Stimulated activated naive CD4-positive, alpha-beta T cell (primary cell): Measurements from ENCODE around the gene RSU1.
"Not testable (repeated sequence)": the region's sequence is repeated elsewhere in the genome, so short reads cannot be mapped to it uniquely, and the experiment has no call there.

Experiments used
- DNase-seq, 6 experiments: peaks; one replicate each; lab custom pipeline; 2025; lab: John Stamatoyannopoulos, UW

The RSU1 gene

GRCh38 chr10:16780338-16780880 lies 36.8 kb downstream of the RSU1 start:
- no peak for DNase-seq

DNA sequence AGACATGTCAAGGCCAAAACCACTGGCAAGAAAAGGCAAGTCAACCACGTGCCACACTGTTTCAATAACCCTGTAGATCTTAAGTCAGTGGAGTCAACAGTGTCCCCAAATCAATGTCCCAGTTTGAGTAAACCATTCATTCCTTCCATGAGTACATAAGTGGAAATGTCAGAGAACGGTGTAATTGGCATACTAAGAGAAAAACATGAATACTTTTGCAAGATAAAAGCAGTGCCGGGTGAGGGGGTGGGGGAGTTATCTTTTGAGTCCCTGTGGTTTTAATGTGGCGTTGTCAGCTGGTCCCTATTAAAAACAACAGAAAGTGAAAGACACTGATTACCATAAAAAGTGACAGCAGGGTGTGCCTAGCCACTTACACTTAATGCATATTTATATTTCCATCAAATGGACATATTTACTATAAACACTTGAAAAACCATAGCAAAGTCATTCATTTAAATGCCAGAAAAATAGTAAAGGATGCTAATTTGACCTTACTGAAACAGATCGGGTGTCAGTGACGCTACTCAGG lies 37.8 kb downstream of the RSU1 start:
- DNase-seq: peak in 3 of 6 experiments; percentile 11 to 17 (median 13)

DNA sequence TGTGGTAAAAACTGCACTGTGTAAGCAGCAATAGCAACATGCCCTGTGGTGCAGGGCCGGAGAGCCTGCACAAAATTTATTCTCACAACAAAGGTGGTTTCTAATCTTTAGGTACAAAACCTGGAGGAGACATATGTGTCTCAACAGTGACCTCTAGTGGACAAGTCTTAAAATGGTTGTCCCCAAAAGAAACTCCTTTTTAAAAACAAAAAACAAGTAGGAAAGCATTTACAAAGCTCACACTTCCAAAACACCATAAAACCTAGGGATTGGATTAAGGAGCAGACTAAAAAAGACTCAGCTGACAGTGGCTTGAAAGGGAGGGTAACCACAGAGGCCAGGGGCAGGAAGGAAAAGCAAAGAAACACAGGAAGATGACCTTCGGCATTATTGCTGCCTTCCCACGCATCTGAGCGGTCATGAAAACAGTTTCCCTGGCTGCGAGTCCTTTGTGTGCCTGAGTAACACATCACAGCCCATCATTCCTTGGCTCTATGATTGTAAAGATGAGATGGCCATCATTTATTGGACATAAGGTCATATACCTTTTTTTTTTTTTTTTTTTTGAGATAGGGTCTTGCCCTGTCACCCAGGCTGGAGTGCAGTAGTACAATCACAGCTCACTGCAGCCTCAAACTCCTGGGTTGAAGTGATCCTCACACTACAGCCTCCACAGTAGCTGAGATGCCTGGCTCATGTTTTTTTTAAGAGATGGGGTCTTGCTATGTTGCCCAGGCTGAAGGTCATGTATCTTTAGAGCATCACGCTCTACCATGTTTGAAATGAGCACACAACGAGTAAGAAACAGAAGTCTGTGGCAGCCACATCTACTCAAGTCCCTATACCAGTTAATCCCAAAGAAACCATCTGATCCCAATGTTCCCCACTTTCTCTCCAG lies 39.5 kb downstream of the RSU1 start:
- peak in 3 of 6 experiments; percentile 35 to 59 (median 58) for DNase-seq

GRCh38 chr10:16776896-16777295 lies 40.3 kb downstream of the RSU1 start:
- no peak for DNase-seq

DNA sequence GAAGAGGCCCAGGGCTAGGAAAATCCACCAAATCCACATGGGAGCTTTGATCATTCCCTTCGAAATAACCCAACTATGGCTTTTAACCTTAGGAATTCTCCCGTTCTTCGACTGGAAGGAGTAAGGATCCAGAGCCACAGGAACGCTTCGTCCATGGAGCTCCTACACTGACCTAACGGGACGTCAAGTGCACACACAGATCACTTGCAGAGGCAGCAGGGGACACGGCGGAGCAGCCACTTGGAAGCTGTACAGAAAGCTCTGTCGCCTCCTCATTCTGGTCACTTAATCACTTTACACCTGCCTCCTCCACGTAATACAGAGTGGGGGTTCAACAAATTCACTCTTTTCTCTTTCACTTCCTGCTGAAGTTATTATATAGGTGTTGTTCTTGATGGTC lies 43.9 kb downstream of the RSU1 start:
- no peak for DNase-seq

DNA sequence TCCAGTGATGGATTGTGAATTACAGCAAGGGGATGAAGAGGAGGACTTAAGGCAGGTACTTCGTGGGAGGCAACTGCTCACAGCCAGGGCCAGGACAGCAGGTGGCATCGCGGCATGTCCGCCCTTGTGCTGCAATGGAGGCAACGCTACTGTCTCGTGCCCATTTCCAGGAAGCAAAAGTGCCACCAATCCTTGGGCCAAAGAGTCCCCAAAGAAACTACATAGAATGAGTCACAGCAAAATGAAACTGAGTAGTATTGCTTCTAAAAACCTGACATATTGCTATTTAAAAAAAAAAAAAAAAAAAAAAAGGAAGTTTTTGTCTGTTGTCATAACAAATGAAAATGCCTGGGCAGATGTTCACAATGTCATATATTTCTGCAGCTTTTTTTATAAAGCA lies 46.6 kb downstream of the RSU1 start:
- DNase-seq: no peak

DNA sequence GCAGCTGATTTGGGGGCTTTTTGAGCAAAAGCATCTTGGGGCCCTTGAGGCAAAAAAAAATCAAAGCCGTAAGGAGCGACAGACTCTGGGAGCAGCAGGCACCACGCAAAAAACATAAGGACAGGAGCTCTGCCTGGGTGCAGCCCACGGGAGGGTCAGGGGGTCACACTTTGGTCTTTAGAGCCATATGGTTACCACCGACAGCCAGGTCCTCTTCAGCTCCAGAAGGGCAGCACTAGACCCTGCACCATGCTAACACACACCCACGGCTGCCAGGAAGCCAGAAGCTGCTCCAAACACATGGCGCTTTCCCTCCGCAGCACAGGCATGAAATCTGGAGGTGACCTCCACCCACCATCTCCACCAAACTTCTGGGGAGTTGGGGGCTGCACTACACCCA lies 47.1 kb downstream of the RSU1 start:
- no peak for DNase-seq

GRCh38 chr10:16769331-16769730 lies 47.9 kb downstream of the RSU1 start:
- no peak for DNase-seq

DNA sequence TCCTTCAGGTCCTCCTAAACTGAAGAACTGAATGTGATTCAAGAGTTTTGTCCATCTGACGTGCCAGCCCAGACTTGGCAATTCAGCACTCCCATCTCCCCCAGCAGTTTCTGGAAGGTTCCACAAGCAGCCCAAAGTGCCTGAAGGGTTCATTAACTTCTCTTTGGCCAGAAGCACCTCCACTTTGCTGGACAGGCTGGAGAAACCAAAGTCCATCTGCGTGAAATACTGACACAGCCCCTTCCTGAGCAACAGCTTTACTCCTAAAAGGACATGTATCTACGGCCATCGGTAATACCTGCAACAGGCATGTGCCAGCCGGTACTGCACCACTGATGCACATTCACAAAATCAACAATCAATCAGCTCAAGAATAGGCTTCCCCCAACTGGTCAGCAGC lies 48.5 kb downstream of the RSU1 start:
- no peak for DNase-seq

DNA sequence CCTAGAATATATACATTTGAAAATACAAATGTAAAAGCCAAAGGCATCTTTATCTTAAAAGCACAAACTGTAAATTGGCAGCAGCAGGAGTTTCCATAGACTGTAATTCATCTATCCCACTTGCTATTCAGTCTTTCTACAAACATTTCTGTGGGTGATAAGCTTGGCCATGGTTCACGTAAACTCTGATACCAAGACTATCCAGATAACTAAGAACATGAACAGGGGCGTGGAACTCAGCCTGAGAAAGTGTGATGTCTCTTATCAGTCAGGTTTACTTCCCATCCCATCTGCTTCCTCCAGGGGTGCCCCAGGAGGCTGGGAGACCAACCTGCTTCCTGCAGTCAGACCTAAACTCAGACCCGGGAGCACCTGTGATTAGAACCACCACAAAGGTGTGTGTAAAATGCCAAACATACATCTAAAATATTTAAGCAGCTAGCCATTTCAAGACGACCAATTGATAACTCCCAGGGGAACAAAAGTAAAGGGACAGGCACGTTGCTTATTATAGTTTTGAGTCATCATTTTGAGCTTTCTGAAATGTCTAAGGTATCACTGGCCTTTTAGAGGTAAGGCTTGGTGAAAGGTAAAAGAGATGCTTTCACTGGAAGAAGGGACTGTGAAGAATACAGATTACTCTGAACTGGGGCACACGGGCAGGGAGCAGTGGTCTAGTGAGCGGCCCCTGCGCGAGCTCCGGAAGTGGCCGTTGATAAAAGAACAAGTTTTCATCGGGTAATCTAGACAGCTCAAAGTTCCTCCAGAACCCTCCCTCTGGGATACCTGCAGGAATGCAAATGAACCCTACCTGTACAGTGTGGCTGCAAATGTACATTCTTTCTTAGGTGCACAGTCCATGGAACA lies 51.5 kb downstream of the RSU1 start:
- DNase-seq: no peak

- no peak for DNase-seq
Observed at GRCh38 chr10:16761300-16761699, 55.9 kb downstream of the RSU1 start.

- DNase-seq: no peak
Observed at GRCh38 chr10:16756561-16757221, 60.5 kb downstream of the RSU1 start.

GRCh38 chr10:16754765-16755164 lies 62.5 kb downstream of the RSU1 start:
- no peak for DNase-seq

- DNase-seq: not testable (repeated sequence)
Observed at GRCh38 chr10:16752849-16753248, 64.4 kb downstream of the RSU1 start.

DNA sequence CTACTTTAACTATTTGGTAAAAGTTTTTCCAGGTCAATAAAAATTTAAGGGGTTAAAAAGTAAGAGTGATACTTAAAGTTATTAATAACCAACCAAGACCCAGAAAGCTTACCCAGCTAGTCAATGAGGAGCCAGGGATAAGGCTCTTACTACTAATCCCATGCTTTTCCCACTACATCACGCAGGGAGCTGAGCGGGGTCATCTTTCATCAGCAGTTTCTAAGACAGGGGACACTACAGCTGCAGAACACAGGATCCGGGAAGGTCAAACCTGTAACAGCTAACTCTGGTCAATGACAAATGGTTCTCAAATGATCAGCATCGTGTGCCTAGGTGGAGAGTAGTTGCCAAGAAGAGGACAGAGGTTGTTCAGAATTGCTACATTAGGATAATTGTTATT lies 65.1 kb downstream of the RSU1 start:
- no peak for DNase-seq

GRCh38 chr10:16751244-16751643 lies 66.0 kb downstream of the RSU1 start:
- no peak for DNase-seq

- no peak for DNase-seq
Observed at GRCh38 chr10:16750461-16750860, 66.8 kb downstream of the RSU1 start.

GRCh38 chr10:16748749-16749148 lies 68.5 kb downstream of the RSU1 start:
- no peak for DNase-seq

GRCh38 chr10:16746856-16747255 lies 70.4 kb downstream of the RSU1 start:
- no peak for DNase-seq

DNA sequence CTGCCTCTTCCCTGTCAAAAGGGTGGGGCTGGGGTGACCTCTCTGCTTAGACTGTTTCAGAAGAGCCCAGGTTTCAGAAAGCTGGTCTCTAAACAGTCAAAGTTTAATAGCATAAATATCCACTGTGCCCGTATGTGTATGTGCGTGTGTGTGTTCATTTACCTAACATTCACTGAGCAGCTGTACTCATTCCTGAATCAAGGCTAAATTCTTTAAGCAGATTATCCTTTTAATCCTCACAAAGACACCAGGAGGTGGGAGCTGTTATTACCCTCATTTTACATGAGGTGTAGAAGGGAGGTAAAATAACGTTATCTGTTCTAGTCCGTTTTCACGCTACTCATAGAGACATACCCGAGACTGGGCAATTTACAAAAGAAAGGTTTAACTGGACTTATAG lies 72.2 kb downstream of the RSU1 start:
- no peak for DNase-seq

GRCh38 chr10:16742165-16742960 lies 74.9 kb downstream of the RSU1 start:
- no peak for DNase-seq
